WTC11 (cell line): ENCODE data around the gene MAD2L1.

ENCODE experiments used
- ATF1 ChIP-seq: sonication (generic); formaldehyde crosslinking; IDR thresholded peaks from 2 replicates; pipeline ENCODE4 v1.8.1; 2023; ENCODE audit warnings: mild to moderate bottlenecking, moderate library complexity, missing genetic modification reagents
- ATF2 ChIP-seq: sonication (generic); formaldehyde crosslinking; IDR thresholded peaks from 2 replicates; pipeline ENCODE4 v1.8.1; 2022; ENCODE audit warnings: low read depth, missing genetic modification reagents, borderline replicate concordance
- ATF3 ChIP-seq: sonication (generic); formaldehyde crosslinking; conservative IDR thresholded peaks from 2 replicates; pipeline ENCODE4 v1.8.1; 2022; ENCODE audit warnings: mild to moderate bottlenecking, missing genetic modification reagents
- CTCF ChIP-seq: fragments of 200-600 bp; IDR thresholded peaks from 2 replicates; pipeline ENCODE4 v1.8.0; 2022; ENCODE audit warnings: antibody characterized with exemption
- ETV6 ChIP-seq: sonication (generic); formaldehyde crosslinking; IDR thresholded peaks from 2 replicates; pipeline ENCODE4 v1.8.1; 2022; ENCODE audit warnings: mild to moderate bottlenecking, missing genetic modification reagents
- GABPB1 ChIP-seq: sonication (generic); formaldehyde crosslinking; IDR thresholded peaks from 2 replicates; pipeline ENCODE4 v1.8.1; 2023; ENCODE audit warnings: mild to moderate bottlenecking, missing genetic modification reagents
- JUN ChIP-seq: sonication (generic); formaldehyde crosslinking; IDR thresholded peaks from 2 replicates; pipeline ENCODE4 v1.8.0; 2023; ENCODE audit warnings: mild to moderate bottlenecking, missing genetic modification reagents
- NR2C2 ChIP-seq: sonication (generic); formaldehyde crosslinking; IDR thresholded peaks from 2 replicates; pipeline ENCODE4 v1.8.0; 2022; ENCODE audit warnings: mild to moderate bottlenecking, missing genetic modification reagents
- SP1 ChIP-seq: sonication (generic); formaldehyde crosslinking; conservative IDR thresholded peaks from 2 replicates; pipeline ENCODE4 v1.8.1; 2022; ENCODE audit warnings: missing genetic modification reagents
- ZNF138 ChIP-seq: sonication (generic); formaldehyde crosslinking; conservative IDR thresholded peaks from 2 replicates; pipeline ENCODE4 v1.8.1; 2022; ENCODE audit warnings: mild to moderate bottlenecking, moderate library complexity, missing genetic modification reagents
- ZNF263 ChIP-seq: sonication (generic); formaldehyde crosslinking; IDR thresholded peaks from 2 replicates; pipeline ENCODE4 v1.8.1; 2022; ENCODE audit warnings: low read depth, mild to moderate bottlenecking, moderate library complexity, missing genetic modification reagents
- ZNF281 ChIP-seq: sonication (generic); formaldehyde crosslinking; IDR thresholded peaks from 2 replicates; pipeline ENCODE4 v1.8.0; 2023; ENCODE audit warnings: mild to moderate bottlenecking, missing genetic modification reagents

GRCh38 chr4:120078216-120078615 is 11.6 kb upstream of the MAD2L1 start:
- TF ChIP-seq CTCF = no peak
- no peak for TF ChIP-seq ATF1 (CRISPR knock-in tag)
- no peak for TF ChIP-seq ETV6 (CRISPR knock-in tag)
- TF ChIP-seq GABPB1 (CRISPR knock-in tag) = no peak
- no peak for TF ChIP-seq ZNF138 (CRISPR knock-in tag)
- no peak for TF ChIP-seq SP1 (CRISPR knock-in tag)
- TF ChIP-seq ZNF263 (CRISPR knock-in tag) = no peak
- no peak for TF ChIP-seq ATF2 (CRISPR knock-in tag)
- no peak for TF ChIP-seq NR2C2
- no peak for TF ChIP-seq ZNF281 (CRISPR knock-in tag)
- no peak for TF ChIP-seq JUN (CRISPR knock-in tag)
- no peak for TF ChIP-seq ATF3
